GM12878 (cell line): ENCODE measurements around the gene PDPK1.
"Not testable (repeated sequence)": the region's sequence is repeated elsewhere in the genome, so short reads cannot be mapped to it uniquely, and the experiment has no call there.

Experiments used
- EGR1 ChIP-seq, 2 experiments: IDR thresholded peaks; 1 replicate in 1 of 2; 2 replicates in 1 of 2; pipeline ENCODE4 v1.6.1; 2011 to 2012; ENCODE audit warnings: low read depth in 2 of 2, low read length in 2 of 2, borderline replicate concordance in 1 of 2, mild to moderate bottlenecking in 1 of 2, moderate library complexity in 1 of 2
- ETV6 ChIP-seq, 2 experiments: fragments of 450-650 bp in 1 of 2; IDR thresholded peaks in 1 of 2; conservative IDR thresholded peaks in 1 of 2; 2 replicates each; pipeline ENCODE4 v1.6.1; 2014; ENCODE audit warnings: antibody characterized with exemption in 1 of 2, borderline replicate concordance in 1 of 2, low read depth in 1 of 2, mild to moderate bottlenecking in 1 of 2, moderate library complexity in 1 of 2
- IKZF1 ChIP-seq: fragments of 450-650 bp; conservative IDR thresholded peaks from 2 replicates; pipeline ENCODE4 v1.6.1; 2017; ENCODE audit warnings: antibody characterized with exemption, mild to moderate bottlenecking
- RAD21 ChIP-seq: IDR thresholded peaks from 2 replicates; pipeline ENCODE4 v1.6.1; 2011; ENCODE audit warnings: mild to moderate bottlenecking, low read depth, low read length, moderate library complexity; ENCODE audit not compliant: insufficient read depth
- TCF12 ChIP-seq: IDR thresholded peaks from 2 replicates; pipeline ENCODE4 v1.6.1; 2011; ENCODE audit warnings: low read depth, mild to moderate bottlenecking, low read length
- ZZZ3 ChIP-seq: IDR thresholded peaks from 2 replicates; pipeline ENCODE4 v1.6.1; 2011; ENCODE audit warnings: low read depth; ENCODE audit not compliant: control insufficient read depth, insufficient read length
- TF ChIP-seq, protein P1 (sequence below), 3 experiments: IDR thresholded peaks in 2 of 3; conservative IDR thresholded peaks in 1 of 3; 2 replicates each; pipeline ENCODE4 v1.5.1; 2011; ENCODE audit warnings: low read depth in 3 of 3, low read length in 3 of 3, mild to moderate bottlenecking in 3 of 3, control low read depth in 2 of 3, moderate library complexity in 2 of 3, inconsistent platforms in 1 of 3, mixed read lengths in 1 of 3; ENCODE audit not compliant: control insufficient read depth in 2 of 3, insufficient read depth in 1 of 3; ENCODE audit errors: extremely low read depth in 1 of 3
- TF ChIP-seq, protein P2 (sequence below): IDR thresholded peaks from 2 replicates; pipeline ENCODE4 v1.6.1; 2012; ENCODE audit warnings: mild to moderate bottlenecking, low read depth, low read length
- TF ChIP-seq, protein P3 (sequence below): fragments of 450-650 bp; IDR thresholded peaks from 2 replicates; pipeline ENCODE4 v1.6.1; 2016; ENCODE audit warnings: mild to moderate bottlenecking, moderate library complexity, borderline replicate concordance

DNA sequence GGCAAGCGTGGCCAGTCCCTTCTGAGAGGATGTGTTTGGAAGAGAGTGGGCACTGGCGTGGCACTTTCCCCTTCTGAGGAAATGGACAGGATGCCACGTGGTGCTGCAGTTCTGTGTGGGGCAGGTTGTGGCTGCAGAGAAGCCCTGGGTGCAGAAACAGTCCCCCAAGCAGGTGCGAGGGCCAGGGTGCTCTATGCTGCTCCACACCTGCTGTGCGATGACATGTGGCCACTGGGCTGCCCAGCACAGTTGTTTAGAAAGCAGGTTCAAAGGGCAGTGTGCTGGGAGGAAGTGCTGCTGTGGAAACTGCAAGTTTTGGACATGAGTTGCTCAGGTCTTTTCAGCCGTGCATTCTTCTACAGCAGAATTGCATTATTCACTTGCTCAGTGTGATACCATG lies 3.6 kb downstream of the PDPK1 start:
- not testable (repeated sequence) for TF ChIP-seq EGR1 (IDR thresholded peaks at IDR 0.05; ENCODE audit: borderline replicate concordance in 1 of 2, low read depth in 2 of 2, low read length in 2 of 2); IKZF1; RAD21; ZZZ3; ETV6 (conservative IDR thresholded peaks at IDR 0.05 in 1 of 2, IDR thresholded peaks at IDR 0.05 in 1 of 2; ENCODE audit: borderline replicate concordance in 1 of 2, low read depth in 1 of 2); TCF12
- TF ChIP-seq, protein P1, sequence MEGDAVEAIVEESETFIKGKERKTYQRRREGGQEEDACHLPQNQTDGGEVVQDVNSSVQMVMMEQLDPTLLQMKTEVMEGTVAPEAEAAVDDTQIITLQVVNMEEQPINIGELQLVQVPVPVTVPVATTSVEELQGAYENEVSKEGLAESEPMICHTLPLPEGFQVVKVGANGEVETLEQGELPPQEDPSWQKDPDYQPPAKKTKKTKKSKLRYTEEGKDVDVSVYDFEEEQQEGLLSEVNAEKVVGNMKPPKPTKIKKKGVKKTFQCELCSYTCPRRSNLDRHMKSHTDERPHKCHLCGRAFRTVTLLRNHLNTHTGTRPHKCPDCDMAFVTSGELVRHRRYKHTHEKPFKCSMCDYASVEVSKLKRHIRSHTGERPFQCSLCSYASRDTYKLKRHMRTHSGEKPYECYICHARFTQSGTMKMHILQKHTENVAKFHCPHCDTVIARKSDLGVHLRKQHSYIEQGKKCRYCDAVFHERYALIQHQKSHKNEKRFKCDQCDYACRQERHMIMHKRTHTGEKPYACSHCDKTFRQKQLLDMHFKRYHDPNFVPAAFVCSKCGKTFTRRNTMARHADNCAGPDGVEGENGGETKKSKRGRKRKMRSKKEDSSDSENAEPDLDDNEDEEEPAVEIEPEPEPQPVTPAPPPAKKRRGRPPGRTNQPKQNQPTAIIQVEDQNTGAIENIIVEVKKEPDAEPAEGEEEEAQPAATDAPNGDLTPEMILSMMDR (IDR thresholded peaks at IDR 0.05 in 2 of 3, conservative IDR thresholded peaks at IDR 0.05 in 1 of 3; ENCODE audit: control insufficient read depth in 2 of 3, extremely low read depth in 1 of 3, insufficient read depth in 1 of 3, low read depth in 3 of 3, low read length in 3 of 3), result not testable (repeated sequence)
- TF ChIP-seq, protein P2, sequence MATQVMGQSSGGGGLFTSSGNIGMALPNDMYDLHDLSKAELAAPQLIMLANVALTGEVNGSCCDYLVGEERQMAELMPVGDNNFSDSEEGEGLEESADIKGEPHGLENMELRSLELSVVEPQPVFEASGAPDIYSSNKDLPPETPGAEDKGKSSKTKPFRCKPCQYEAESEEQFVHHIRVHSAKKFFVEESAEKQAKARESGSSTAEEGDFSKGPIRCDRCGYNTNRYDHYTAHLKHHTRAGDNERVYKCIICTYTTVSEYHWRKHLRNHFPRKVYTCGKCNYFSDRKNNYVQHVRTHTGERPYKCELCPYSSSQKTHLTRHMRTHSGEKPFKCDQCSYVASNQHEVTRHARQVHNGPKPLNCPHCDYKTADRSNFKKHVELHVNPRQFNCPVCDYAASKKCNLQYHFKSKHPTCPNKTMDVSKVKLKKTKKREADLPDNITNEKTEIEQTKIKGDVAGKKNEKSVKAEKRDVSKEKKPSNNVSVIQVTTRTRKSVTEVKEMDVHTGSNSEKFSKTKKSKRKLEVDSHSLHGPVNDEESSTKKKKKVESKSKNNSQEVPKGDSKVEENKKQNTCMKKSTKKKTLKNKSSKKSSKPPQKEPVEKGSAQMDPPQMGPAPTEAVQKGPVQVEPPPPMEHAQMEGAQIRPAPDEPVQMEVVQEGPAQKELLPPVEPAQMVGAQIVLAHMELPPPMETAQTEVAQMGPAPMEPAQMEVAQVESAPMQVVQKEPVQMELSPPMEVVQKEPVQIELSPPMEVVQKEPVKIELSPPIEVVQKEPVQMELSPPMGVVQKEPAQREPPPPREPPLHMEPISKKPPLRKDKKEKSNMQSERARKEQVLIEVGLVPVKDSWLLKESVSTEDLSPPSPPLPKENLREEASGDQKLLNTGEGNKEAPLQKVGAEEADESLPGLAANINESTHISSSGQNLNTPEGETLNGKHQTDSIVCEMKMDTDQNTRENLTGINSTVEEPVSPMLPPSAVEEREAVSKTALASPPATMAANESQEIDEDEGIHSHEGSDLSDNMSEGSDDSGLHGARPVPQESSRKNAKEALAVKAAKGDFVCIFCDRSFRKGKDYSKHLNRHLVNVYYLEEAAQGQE, result not testable (repeated sequence)
- TF ChIP-seq, protein P3, sequence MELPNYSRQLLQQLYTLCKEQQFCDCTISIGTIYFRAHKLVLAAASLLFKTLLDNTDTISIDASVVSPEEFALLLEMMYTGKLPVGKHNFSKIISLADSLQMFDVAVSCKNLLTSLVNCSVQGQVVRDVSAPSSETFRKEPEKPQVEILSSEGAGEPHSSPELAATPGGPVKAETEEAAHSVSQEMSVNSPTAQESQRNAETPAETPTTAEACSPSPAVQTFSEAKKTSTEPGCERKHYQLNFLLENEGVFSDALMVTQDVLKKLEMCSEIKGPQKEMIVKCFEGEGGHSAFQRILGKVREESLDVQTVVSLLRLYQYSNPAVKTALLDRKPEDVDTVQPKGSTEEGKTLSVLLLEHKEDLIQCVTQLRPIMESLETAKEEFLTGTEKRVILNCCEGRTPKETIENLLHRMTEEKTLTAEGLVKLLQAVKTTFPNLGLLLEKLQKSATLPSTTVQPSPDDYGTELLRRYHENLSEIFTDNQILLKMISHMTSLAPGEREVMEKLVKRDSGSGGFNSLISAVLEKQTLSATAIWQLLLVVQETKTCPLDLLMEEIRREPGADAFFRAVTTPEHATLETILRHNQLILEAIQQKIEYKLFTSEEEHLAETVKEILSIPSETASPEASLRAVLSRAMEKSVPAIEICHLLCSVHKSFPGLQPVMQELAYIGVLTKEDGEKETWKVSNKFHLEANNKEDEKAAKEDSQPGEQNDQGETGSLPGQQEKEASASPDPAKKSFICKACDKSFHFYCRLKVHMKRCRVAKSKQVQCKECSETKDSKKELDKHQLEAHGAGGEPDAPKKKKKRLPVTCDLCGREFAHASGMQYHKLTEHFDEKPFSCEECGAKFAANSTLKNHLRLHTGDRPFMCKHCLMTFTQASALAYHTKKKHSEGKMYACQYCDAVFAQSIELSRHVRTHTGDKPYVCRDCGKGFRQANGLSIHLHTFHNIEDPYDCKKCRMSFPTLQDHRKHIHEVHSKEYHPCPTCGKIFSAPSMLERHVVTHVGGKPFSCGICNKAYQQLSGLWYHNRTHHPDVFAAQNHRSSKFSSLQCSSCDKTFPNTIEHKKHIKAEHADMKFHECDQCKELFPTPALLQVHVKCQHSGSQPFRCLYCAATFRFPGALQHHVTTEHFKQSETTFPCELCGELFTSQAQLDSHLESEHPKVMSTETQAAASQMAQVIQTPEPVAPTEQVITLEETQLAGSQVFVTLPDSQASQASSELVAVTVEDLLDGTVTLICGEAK, result not testable (repeated sequence)
